MM.1S (cell line): ENCODE measurements around the gene PAFAH1B1.

Experiments used
- CTCF ChIP-seq: fragments of 300-600 bp; sonication (generic); IDR thresholded peaks from 2 replicates; pipeline ENCODE4 v1.5.1; 2016; ENCODE audit warnings: antibody characterized with exemption, low read length, mixed read lengths
- EZH2phosphoT487 ChIP-seq: fragments of 300-600 bp; sonication (generic); IDR thresholded peaks from 2 replicates; pipeline ENCODE4 v1.6.1; 2018; ENCODE audit warnings: antibody characterized with exemption, low read length

- TF ChIP-seq CTCF (no peak), EZH2phosphoT487 (no peak)
Measured at GRCh38 chr17:2635241-2635640, 41.8 kb downstream of the PAFAH1B1 start.
